Ishikawa (cell line): ENCODE results near the gene PRRC1.

Source experiments
- CEBPB ChIP-seq: IDR thresholded peaks from 2 replicates; pipeline ENCODE4 v1.6.1; 2012
- CREB1 ChIP-seq: IDR thresholded peaks from 2 replicates; pipeline ENCODE4 v1.6.1; 2012; ENCODE audit warnings: low read depth
- EGR1 ChIP-seq: IDR thresholded peaks from 2 replicates; pipeline ENCODE4 v1.6.1; 2012
- EP300 ChIP-seq: IDR thresholded peaks from 2 replicates; pipeline ENCODE4 v1.6.1; 2012; ENCODE audit warnings: borderline replicate concordance
- FOXM1 ChIP-seq: IDR thresholded peaks from 2 replicates; pipeline ENCODE4 v1.6.1; 2012; ENCODE audit warnings: low read depth, borderline replicate concordance
- MAX ChIP-seq: IDR thresholded peaks from 2 replicates; pipeline ENCODE4 v1.6.1; 2012
- NFIC ChIP-seq: IDR thresholded peaks from 2 replicates; pipeline ENCODE4 v1.6.1; 2012
- RAD21 ChIP-seq: IDR thresholded peaks from 2 replicates; pipeline ENCODE4 v1.6.1; 2012; ENCODE audit warnings: low read depth
- REST ChIP-seq: IDR thresholded peaks from 2 replicates; pipeline ENCODE4 v1.6.1; 2012; ENCODE audit warnings: low read depth, mild to moderate bottlenecking
- TAF1 ChIP-seq: IDR thresholded peaks from 2 replicates; pipeline ENCODE4 v1.6.1; 2012; ENCODE audit warnings: low read depth, mild to moderate bottlenecking
- TCF12 ChIP-seq: IDR thresholded peaks from 2 replicates; pipeline ENCODE4 v1.6.1; 2012; ENCODE audit warnings: low read depth
- TEAD4 ChIP-seq: IDR thresholded peaks from 2 replicates; pipeline ENCODE4 v1.6.1; 2012
- USF1 ChIP-seq: IDR thresholded peaks from 2 replicates; pipeline ENCODE4 v1.6.1; 2012
- YY1 ChIP-seq: IDR thresholded peaks from 2 replicates; pipeline ENCODE4 v1.6.1; 2012; ENCODE audit warnings: low read depth
- ZBTB7A ChIP-seq: IDR thresholded peaks from 2 replicates; pipeline ENCODE4 v1.6.1; 2012; ENCODE audit warnings: low read depth

PRRC1 gene

GRCh38 chr5:127580731-127581130 lies 63.3 kb downstream of the PRRC1 start:
- TF ChIP-seq EGR1, result no peak
- no peak for TF ChIP-seq USF1
- no peak for TF ChIP-seq TCF12
- TF ChIP-seq MAX, result no peak
- TF ChIP-seq FOXM1, result no peak
- no peak for TF ChIP-seq TEAD4
- TF ChIP-seq NFIC, result no peak
- TF ChIP-seq RAD21, result no peak
- no peak for TF ChIP-seq CEBPB
- no peak for TF ChIP-seq TAF1
- TF ChIP-seq YY1, result no peak
- TF ChIP-seq ZBTB7A, result no peak
- TF ChIP-seq REST, result no peak
- no peak for TF ChIP-seq CREB1
- TF ChIP-seq EP300, result no peak

- TF ChIP-seq TCF12, result no peak
- TF ChIP-seq REST, result no peak
- no peak for TF ChIP-seq RAD21
- no peak for TF ChIP-seq ZBTB7A
- no peak for TF ChIP-seq NFIC
- no peak for TF ChIP-seq CREB1
- TF ChIP-seq MAX, result no peak
- no peak for TF ChIP-seq EGR1
- no peak for TF ChIP-seq USF1
- no peak for TF ChIP-seq YY1
- no peak for TF ChIP-seq CEBPB
- TF ChIP-seq FOXM1, result no peak
- no peak for TF ChIP-seq TEAD4
- no peak for TF ChIP-seq TAF1
- no peak for TF ChIP-seq EP300
Measured at GRCh38 chr5:127581450-127581849, 64.0 kb downstream of the PRRC1 start.

- TF ChIP-seq EP300 (no peak), TEAD4 (no peak), ZBTB7A (no peak), TCF12 (no peak), RAD21 (no peak), YY1 (no peak), CEBPB (no peak)
Measured at GRCh38 chr5:127582773-127583370, 65.4 kb downstream of the PRRC1 start.

- no peak for TF ChIP-seq ZBTB7A
Measured at GRCh38 chr5:127583866-127584265, 66.4 kb downstream of the PRRC1 start.

GRCh38 chr5:127585661-127586060 lies 68.2 kb downstream of the PRRC1 start:
- no peak for TF ChIP-seq CREB1
- TF ChIP-seq YY1, result no peak
- no peak for TF ChIP-seq REST
- no peak for TF ChIP-seq USF1
- TF ChIP-seq TEAD4, result no peak
- no peak for TF ChIP-seq TAF1
- TF ChIP-seq RAD21, result no peak
- TF ChIP-seq TCF12, result no peak
- no peak for TF ChIP-seq EP300
- no peak for TF ChIP-seq CEBPB
- no peak for TF ChIP-seq EGR1
